BJ (cell line): ENCODE measurements around the gene PADI4. TPM values are rescaled to one million over a fixed set of nuclear protein-coding genes. Genes with fewer than 3 reads are reported as not detected.

Experiments used
- CTCF ChIA-PET: fragments of 350-600 bp; formaldehyde crosslinking; extraction: SDS; loops from one replicate; lab custom pipeline; 2021; ENCODE audit warnings: antibody characterized with exemption, inconsistent platforms; lab: Yijun Ruan, JAX
- POLR2A ChIA-PET: fragments of 300-600 bp; sonication (Branson Sonifier 250); formaldehyde crosslinking; extraction: SDS; loops from one replicate; lab custom pipeline; 2021; ENCODE audit warnings: antibody characterized with exemption; lab: Charles Lee
- DNase-seq: peaks from one replicate; pipeline ENCODE4 v3.0.0-alpha.2; 2011; ENCODE audit warnings: low read depth
- H3K27me3 ChIP-seq: 2 replicates; pipeline ENCODE4 v1.6.0; 2011; ENCODE audit warnings: low read length; ENCODE audit not compliant: control insufficient read depth, insufficient read depth
- H3K36me3 ChIP-seq: 2 replicates; pipeline ENCODE4 v1.5.1; 2011; ENCODE audit warnings: low read length; ENCODE audit not compliant: control insufficient read depth, insufficient read depth
- H3K4me3 ChIP-seq: 2 replicates; pipeline ENCODE4 v1.5.1; 2011; ENCODE audit warnings: low read depth, mild to moderate bottlenecking, control low read depth, low read length
- polyA plus RNA-seq: library from polyadenylated mRNA; depleted of rRNA; stranded (reverse); fragments of >200 nt; gene quantifications from 2 replicates; pipeline ENCODE4 v1.2.3, GENCODE V29; 2011
- TF ChIP-seq, protein P1 (sequence below): IDR thresholded peaks from 2 replicates; pipeline ENCODE4 v1.5.1; 2011; ENCODE audit warnings: low read depth, mild to moderate bottlenecking, control low read depth, inconsistent platforms, low read length, moderate library complexity; ENCODE audit not compliant: insufficient read depth

The PADI4 gene
- polyA plus RNA-seq, 1 experiment = not detected

- ChIA-PET POLR2A (no interaction called here), CTCF (no interaction called here)
- H3K36me3 ChIP-seq = no peaks in the 10 kb centered on the region
- TF ChIP-seq, protein P1, sequence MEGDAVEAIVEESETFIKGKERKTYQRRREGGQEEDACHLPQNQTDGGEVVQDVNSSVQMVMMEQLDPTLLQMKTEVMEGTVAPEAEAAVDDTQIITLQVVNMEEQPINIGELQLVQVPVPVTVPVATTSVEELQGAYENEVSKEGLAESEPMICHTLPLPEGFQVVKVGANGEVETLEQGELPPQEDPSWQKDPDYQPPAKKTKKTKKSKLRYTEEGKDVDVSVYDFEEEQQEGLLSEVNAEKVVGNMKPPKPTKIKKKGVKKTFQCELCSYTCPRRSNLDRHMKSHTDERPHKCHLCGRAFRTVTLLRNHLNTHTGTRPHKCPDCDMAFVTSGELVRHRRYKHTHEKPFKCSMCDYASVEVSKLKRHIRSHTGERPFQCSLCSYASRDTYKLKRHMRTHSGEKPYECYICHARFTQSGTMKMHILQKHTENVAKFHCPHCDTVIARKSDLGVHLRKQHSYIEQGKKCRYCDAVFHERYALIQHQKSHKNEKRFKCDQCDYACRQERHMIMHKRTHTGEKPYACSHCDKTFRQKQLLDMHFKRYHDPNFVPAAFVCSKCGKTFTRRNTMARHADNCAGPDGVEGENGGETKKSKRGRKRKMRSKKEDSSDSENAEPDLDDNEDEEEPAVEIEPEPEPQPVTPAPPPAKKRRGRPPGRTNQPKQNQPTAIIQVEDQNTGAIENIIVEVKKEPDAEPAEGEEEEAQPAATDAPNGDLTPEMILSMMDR = no peak
- H3K4me3 ChIP-seq = no peak overlapping the region
- H3K27me3 ChIP-seq = peaks cover 18% of the 10 kb centered on the region
- DNase-seq = no peak
Measured at GRCh38 chr1:17295292-17295691, 12.7 kb upstream of the PADI4 start.

DNA sequence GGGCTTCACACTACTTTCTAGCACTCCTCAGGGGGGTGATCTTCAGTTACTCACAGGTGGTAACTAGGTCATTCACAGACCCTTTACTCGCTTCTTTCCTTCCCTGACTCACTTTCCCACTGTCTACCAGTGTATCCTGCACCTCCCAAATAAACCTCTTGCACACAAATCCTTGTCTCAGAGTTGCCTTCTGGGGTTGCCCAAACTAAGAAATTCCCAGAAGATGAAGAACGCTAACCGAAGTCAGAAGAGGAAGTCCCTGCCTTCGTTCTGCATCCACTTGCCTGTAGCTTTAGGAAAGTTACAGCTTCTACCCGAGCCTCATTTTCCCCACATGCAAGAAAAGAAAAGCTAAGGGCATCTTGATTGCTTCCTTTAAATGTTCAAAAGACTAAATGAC, 11.9 kb upstream of the PADI4 start:
- TF ChIP-seq, protein P1 = no peak
- no peaks in the 10 kb centered on the region for H3K36me3 ChIP-seq
- peaks cover 18% of the 10 kb centered on the region for H3K27me3 ChIP-seq
- H3K4me3 ChIP-seq = no peak overlapping the region
- ChIA-PET POLR2A (no interaction called here), CTCF (no interaction called here)
- DNase-seq = no peak

- Histone ChIP-seq H3K36me3 (no peaks in the 10 kb centered on the region), H3K4me3 (no peak overlapping the region), H3K27me3 (peaks cover 18% of the 10 kb centered on the region)
- TF ChIP-seq, protein P1 = no peak
- no peak for DNase-seq
- ChIA-PET POLR2A (no interaction called here), CTCF (no interaction called here)
Measured at GRCh38 chr1:17297991-17298390, 10.0 kb upstream of the PADI4 start.

- DNase-seq = no peak
- ChIA-PET POLR2A (no interaction called here), CTCF (no interaction called here)
- Histone ChIP-seq H3K27me3 (peaks cover 7% of the 10 kb centered on the region), H3K36me3 (no peaks in the 10 kb centered on the region), H3K4me3 (no peak overlapping the region)
- TF ChIP-seq, protein P1 = no peak
Measured at GRCh38 chr1:17301767-17302166, 6.2 kb upstream of the PADI4 start.

GRCh38 chr1:17304151-17304825, 3.7 kb upstream of the PADI4 start:
- no peak overlapping the region for H3K4me3 ChIP-seq
- H3K27me3 ChIP-seq = peaks cover 4% of the 10 kb centered on the region; the same call in 1 of the 2 replicates
- TF ChIP-seq, protein P1 = no peak
- ChIA-PET CTCF (interaction anchor here (1.2 kb wide), 1 partner anchor 33 kb away, joined by 3 read pairs; no protein-coding TSS in a partner anchor), POLR2A (no interaction called here)
- no peaks in the 10 kb centered on the region for H3K36me3 ChIP-seq
- no peak for DNase-seq
